ENCODE measurements around the gene C11orf16.

DNA sequence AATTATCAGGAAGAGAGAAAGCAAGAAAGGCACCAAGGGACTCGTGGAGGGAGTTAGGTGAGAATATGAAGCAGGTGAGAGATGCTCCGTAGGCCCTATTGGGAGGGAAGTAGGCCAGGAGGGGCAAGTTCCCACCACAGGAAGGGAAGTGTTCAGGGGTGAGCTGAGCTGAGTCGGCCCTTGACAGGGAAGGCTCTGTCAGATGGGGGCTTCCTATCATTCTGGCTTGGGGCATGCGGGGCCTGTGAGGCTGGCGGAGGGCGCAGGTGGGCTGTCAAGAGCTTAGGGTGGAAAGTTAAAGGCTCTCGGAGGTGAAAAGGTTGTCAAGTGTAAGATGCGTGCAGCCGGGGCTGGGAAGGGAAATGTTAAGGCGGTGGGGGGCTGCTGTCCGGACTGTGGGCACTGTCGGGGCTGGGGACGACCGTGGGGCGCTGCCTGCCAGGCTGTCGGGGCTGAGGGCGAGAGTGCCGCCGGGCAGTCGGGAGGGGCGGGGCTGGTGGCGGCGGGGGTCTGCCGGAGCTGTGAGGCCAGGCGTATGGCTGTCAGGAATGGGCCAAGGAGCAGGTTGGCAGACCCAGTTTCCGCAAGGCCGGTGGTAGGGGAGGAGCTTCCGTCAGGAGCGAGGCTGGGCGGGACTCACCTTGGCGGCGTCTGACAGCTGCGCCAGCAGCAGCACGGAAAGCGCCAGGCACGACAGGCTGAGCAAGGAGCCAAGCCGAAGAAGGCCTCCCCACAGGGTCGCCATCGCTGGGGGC, 31.0 kb upstream of the C11orf16 start:
- TF ChIP-seq SP1 (IDR thresholded peaks at IDR 0.05) = no peak
- no peak for TF ChIP-seq NFRKB (IDR thresholded peaks at IDR 0.05)

All from HEK293T (cell line).